Activated CD4-positive, alpha-beta T cell treated with anti-CD3 and anti-CD28 coated beads, Interleukin-2, amount 50 U/mL, for 48 hours (primary cell): ENCODE measurements around the gene ATP2A2.
A peak's percentile ranks its signal among the peaks of the same experiment; 100 is the strongest.
"Not testable (repeated sequence)": the region's sequence is repeated elsewhere in the genome, so short reads cannot be mapped to it uniquely, and the experiment has no call there.

Experiments
- DNase-seq, 2 experiments: peaks; one replicate each; pipeline ENCODE4 v3.0.0-alpha.2; 2020

ATP2A2 gene

DNA sequence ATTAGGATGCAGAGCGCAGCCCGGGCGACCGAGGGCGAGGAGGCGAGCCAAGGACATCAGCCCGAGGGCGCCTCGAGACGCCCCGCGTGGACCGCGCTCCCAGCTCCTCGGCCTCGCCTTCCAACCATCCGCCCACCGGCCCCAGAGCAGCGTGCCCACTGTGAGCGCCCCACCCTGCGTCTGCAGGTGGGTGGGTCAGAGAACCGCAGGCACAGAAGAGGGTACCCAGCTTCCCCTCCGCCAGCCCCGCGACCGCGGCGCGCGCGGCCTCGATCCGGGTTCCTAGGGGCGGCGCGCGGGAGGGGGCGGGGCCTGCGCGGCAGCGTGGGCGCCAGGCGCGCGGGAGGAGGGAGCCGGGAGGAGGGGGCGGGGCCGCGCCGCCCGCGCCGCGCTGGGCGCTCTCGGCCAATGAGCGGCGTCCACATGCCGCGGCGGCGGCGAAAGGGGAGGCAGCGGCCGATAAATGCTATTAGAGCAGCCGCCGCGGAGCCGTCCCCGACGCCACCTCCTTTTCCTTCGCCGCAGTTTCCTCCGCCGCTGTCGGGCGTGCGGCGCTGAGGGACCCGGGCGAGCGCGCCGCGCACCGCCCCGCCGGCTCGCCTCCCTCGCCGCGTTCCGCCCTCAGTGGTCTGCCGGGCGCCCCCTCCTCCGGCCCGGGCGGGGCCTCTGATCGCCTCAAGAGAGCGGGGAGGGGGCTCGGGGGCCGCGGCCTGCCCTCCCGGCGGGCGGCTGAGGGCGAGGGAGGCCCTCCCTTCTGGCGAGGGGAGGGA is at the start of gene ATP2A2:
TSS of gene ATP2A2 (plus strand) at position 469 of the 770 bp plus-strand sequence. CDS start 543 bp downstream, outside the sequence.
- peak; percentile 84 to 87 for DNase-seq

DNA sequence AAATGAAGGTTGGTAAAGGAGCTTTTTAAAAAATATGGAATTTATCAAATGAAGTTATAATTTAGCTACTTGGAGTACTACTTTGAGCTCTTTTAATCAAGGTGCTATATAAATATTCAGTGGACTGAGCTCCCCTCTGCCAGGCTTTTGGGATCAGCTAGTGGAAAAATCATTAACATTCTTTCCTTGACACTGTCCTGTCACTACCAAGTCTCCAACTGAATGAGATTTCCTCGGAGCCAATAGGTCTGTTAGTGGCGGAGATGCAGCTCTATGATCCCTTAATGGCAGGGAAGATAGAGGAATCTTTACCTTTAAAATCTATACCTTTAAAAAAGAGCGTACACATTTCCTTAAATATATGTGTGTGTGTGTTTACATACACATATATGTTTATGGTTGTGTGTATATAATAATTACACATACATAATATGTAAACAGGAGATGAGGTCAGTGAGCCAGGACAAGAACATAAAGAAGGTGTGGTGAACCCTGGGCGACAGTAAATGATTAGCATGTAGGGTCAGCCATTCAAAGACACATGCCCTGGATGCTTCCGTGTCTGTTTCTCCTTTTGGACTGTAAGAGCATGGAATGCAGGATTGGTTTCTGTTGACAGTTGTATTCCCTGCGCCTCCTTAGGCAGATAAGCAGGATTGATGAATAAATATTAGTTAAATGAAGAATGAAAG is 47.7 kb upstream of the ATP2A2 start:
- DNase-seq = no peak

DNA sequence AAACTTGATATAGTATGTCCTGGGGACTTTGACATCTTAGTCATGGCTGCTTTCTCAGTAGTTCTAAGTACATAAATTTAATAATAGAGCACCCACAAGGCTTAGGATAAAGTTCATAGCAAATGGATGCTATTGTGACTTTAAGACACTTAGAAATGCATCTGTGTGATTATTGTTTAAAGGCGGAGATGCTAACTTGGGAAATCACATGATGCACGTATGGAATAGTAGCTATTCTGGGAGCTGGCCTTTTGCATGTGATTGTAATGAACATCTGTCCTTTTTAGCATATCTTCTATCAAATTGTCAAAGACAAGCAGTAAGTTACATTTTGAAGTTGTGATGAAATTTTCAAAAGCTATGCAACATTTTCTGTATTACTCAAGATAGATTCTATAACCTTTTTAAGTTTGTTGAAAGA is 46.7 kb upstream of the ATP2A2 start:
- no peak for DNase-seq

DNA sequence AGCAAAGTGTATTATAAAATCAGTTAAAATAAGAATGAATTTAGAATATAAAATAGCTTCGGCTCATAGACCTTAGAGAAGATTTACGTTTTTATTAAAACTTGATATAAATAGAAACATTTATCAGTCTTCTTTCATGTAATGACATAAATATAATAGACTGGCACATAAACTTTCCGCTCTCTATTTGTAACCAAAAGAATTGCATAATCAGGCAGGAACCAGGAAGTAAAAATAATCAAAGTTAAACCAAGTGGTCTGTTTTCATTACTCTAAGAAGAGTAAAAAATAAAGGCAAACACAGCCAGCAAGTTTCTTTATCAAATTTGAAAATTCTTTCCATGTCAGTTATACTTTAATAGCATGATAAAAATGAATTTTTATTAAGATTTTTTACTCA is 46.3 kb upstream of the ATP2A2 start:
- no peak for DNase-seq

DNA sequence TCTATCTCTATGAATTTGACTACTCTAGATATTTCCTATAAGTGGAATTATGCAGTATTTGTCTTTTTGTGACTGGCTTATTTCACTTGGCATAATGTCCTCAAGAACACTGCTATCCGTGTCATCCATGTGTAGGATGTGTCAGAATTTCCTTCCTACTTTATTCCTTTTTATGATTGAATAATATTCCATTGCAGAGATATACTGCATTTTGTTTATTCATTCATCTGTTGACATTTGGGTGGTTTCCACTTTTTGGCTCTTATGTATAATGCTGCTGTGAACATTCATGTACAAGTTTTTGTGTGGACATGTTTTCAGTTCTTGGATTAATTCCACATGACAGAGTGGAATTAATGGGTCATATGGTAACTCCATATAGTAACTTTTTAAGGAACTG is 45.7 kb upstream of the ATP2A2 start:
- no peak for DNase-seq

DNA sequence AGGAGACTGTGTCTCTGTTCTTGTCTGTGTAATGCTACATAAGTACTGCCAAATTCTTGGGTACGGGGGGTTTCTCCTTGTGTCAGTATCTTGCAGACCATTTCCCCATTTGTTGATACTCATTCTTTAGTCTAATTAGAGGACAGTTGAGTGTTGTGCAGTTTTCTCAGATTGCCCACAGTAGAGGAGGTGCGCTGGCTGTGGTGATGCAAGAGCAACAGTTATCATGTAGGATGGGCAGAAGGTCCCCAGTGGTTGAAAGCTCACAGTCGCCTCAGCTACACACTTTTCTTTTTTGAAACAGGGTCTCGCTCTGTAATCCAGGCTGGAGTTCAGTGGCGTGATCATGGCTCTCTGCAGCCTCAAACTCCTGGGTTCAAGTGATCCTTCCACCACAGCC is 37.8 kb upstream of the ATP2A2 start:
- no peak for DNase-seq

DNA sequence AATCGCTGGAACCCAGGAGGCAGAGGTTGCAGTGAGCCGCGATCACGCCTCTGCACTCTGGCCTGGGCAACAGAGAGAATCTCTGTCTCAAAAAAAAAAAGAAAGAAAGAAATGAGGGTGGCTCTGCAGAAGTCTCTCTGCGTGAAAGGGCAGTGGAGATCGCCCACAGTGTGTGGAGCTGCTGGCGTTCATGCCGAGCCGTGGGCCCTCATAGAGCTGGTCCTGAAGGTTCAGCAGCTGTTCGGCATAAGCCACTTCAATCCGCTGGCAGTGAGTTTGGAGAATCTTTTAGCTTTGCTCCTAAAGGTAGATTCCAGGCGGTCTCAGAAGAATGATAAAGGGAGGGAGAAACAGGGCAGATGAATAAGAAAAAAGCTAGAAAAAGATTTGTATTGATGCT is 36.7 kb upstream of the ATP2A2 start:
- DNase-seq = no peak

DNA sequence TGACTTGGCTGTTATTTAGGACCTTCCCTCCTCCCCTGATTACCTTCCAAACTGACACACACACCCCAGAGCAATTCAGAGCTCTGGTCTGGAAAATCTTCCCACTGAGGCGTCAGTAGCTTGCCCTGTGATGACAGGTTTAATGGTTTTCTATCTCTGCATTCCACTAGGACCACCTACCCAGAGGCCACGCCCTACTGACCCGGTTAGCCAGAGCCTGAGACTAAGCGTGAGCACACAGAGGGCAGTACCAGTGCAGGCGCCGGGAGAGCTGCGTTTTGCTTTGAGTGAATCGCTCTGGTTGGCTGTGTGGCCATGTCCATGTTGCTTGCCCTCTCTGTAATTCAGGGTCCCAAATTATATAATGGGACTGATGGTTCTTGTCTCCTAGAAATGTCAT is 36.2 kb upstream of the ATP2A2 start:
- DNase-seq = no peak

DNA sequence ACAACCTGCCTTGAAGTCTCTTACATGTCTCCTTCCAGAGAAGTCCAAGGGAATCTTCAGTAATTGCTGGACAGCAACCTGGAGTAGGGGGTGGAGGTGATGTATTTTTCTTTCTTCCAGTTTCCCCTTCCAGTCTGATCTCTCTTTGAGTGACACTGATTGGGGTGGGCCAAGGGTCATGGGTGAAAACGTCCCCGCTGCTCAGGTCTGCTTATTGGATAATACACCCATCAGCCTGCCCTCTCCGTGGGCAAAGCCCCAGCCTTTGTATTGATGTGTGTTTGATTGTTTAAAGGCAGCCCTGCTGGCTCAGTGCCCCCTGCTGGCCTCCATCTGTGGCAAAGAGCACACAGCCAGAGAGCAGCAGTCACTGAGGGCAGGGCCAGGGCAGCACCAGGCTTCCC is 35.7 kb upstream of the ATP2A2 start:
- peak; percentile 49 to 59 for DNase-seq

DNA sequence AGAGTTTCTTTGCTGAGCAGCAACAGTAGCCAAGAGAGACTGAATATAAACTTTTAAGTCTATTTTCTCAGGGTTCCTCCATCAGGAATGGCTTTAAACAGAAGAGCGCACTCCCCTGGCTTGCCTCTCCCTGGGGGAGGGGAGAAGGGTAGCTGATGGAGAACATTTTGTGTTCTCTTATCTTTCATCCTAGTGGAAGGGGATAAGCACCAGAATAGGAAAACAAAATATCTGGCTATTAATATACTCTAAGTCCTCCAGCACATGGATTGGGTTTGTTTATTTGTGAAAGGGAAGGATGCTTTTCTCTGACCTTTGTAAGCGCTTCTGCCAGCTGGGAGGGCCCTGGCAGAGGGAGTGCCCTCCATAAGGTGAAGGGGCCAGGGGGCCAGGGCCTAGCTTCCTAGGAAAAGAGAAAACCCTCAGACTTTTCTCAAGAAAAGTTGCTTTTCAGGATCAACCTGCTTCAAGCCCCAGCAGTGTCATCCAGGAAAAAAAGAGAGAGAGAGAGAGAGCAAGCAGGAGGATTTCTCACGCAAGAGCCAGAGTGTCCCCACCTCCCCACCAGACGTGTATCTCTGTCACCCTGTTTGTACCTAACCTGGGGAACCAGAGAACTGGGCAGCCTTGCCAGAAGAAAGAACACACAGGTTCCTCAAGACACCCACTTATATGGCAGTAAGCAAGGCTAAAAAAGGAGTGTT is 34.3 kb upstream of the ATP2A2 start:
- no peak for DNase-seq

DNA sequence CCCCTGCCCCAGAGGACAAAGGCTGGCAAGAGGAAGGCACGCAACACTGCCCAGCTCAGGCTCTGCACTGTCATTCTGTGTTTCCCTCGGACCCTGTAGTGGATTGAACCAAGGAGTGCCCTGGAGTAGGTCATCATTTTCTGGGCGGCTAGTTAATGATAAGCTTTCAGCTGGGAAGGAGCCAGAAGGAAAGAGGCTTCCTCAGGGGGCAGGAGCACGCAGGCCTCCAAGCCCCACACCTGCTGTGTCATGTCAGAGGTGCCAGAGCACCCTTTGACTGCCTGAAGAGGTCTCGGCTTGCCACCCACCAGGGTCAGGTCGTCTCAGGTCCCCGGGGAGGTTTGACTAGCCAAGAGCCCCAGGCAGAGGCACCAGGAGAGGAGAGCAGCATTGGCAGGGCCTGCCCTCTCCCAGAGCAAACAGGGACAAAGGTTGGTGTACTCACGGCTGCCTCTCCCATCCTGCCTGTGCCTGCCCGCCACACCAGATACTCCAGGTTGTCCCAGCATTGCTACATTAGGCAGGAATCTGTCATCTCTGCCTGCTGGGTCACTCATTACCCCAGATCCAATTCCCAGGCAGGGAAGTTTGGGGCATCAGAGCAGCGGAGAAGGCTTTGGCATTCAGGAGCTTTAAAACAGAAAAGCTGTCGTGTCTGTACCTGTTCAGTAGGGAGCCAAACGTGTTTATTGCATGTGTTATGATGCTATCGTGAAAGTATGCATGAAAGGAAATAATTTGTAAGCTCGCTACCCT is 33.5 kb upstream of the ATP2A2 start:
- no peak for DNase-seq

DNA sequence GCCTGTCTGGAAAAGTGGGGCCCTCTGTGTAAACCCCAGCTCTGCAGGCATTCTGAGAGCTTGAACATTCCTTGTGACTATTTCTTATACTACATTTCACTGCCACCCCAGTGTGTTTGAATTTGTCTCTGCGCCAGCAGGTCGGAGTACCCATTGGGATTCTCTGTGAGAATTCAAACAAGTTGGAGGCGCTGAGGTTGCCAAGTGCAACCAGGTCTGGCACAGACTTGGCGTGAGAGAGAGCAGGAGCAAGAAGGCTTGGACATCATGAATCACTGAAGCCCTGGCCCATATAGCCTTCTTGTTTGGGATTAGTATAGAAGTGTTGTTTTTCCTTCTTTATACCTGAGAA is 33.0 kb upstream of the ATP2A2 start:
- DNase-seq = no peak

DNA sequence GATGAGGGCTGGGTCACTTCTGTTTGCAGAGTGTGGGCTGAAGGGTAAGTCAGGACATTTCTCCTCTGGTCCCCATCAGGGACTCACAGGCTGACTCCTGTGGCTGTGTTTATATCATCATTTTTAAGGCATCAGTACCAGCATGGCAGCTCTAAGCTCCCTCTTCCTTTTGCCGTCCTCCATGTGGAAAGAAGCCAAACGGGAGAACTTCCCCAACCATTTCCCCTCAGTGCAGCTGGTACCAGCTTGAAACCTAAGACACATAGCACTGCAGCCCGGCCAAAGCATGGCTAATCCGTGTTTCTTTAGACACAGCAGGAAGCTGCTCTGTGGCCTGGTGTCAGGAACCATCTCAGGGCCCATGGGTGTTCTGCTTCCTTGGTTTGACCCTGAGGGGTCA is 31.9 kb upstream of the ATP2A2 start:
- no peak for DNase-seq

DNA sequence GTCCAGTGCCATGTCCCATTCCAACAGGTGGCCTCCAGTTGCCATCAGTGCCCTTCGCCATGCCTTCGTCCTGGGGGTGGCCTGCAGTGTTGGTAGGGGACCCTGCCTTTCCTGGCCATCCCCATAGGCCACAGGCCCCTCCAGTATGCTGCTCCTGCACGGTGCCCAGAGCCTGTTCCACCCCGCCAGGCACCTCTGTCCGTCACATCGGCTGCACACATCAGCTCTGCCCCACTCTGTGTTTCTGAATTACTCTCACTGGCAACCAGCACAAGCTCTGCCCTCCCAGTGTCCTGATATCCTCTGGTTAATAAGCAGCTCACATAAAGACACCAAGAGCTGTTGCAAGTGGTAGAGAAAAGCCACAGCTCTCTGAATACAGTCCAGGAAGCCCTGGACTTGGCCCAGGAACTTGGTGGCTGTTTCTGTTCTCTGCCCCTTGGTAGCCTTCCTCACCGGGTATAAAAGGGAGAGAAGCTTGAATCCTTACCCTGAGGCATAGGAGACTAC is 31.3 kb upstream of the ATP2A2 start:
- no peak for DNase-seq

DNA sequence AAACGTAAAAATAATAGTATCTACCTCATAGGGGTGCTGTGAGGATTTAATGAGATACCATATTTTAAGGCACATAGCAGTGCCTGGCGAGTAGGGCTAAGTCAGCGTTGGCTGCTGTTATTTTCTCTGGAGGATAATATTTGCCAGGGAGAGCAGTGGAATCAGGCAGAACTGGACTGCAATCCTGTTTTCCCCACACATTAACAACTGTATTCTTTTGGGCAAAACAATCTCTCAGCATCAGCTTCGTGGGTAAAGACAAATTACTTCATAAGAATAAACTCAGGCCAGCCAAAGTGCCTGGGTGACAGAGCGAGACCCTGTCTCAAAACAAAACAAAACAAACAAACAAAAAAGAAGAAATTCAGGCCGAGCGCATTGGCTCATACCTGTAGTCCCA is 29.7 kb upstream of the ATP2A2 start:
- DNase-seq = no peak

DNA sequence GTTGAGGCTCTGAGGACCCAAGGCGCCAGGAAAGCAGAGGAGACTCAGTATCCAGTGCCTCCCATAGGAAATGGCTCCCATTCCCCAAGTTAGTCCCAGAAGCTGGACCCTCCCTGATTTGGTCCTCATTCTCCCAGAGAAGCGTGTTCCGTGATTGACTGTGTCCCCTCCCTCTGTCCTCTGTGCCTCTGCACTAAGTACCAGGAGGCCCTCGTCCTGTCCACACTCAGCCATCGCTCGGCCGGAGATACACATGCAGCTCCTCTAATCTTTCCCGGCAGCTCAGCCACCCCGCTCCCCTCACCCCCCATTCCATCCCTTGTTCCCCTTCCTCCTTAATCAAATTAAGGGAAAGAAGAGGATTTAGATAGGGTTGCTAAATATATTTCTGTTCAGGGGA is 28.3 kb upstream of the ATP2A2 start:
- no peak for DNase-seq

DNA sequence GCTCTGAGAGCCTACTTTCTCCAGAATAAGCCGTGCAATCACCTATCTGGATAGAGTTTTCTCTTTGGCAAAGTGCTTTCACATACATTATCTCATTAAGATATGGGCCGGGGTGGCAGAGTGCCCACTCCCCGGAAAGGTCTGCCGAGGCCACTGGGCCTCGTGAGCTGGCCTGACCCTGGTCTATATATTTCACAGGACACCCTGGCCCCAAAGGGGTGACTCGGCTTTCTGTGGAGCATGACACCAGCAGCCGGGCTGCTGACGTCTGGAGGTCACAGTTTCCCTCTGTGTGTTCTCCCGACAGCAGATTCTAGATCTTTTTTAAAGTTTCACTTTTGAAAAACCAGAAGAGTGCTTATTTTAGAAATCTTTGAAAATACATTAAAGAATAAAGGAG is 27.9 kb upstream of the ATP2A2 start:
- no peak for DNase-seq

DNA sequence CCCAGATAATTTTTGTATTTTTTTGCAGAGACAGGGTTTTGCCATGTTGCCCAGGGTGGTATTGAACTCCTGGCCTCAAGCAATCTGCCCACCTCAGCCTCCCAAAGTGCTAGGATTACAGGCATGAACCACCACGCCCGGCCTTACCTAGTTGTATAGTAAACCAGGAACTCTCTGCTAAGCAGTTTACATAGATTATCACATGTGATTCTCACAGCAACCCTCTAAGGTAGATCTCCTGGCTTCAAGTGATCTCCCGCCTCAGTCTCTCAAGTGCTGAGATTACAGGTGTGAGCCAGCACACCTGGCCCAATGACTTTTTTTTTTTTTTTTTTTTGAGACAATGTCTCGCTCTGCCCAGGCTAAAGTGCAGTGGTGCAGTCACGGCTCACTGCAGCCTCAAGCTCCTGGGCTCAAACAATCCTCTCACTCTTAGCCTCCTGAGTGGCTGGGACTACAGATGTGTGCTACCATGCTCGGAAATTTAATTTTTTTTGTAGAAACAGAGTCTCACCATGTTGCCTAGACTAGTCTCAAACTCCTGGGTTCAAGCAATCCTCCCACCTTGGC is 26.0 kb upstream of the ATP2A2 start:
- DNase-seq = no peak

DNA sequence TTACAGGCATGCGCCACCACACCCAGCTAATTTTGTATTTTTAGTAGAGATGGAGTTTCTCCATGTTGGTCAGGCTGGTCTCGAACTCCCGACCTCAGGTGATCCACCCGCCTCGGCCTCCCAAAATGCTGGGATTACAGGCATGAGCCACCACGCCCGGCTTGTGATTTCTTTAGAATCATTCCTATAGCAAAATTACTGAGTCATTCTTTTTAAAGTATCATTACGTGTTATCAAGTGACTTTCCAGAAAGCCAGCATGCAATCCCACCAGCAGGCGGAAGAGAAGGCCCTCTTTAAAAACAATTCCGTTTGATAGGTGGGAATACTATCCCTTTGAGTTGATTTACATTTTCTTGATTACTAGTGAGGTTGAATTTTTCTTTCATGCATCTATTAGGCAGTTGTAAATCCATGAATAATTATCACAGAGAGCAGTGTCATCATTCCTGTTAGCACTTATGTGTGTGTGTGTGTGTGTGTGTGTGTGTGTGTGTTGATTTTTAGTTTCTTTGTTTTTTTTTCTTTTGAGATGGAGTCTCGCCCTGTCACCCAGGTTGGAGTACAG is 25.1 kb upstream of the ATP2A2 start:
- not testable (repeated sequence) for DNase-seq

DNA sequence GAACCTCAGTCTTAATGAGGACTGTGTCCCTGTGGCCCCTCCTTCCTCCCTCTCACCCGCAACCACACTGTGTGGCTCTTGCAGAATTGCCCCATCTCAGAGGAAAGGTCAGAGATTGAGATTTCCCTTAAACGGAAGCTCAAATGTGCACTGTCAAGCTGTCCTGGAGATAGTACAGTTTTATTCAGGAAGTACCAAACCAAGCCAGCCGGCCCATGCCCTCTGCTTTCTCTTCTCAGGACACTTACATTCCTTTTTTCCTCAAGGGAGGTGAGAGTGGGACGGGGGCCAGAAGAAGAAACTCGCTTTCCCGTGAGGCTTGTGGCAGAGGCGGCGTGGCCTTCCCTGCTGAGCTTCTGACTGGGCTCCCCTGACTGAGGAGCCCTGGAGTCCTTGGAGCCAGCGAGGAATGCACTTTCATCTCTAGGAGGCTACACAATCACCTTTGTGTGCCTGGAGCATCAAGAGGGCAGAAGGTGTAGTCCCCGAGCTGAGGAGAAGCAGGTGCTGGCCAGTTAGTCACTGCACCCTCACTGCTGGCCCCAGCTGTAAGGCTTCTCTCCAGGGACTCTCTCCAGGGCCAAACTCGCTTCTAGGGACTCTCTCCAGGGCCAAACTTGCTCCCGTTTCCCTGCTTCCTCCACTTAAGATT is 24.1 kb upstream of the ATP2A2 start:
- DNase-seq = no peak

DNA sequence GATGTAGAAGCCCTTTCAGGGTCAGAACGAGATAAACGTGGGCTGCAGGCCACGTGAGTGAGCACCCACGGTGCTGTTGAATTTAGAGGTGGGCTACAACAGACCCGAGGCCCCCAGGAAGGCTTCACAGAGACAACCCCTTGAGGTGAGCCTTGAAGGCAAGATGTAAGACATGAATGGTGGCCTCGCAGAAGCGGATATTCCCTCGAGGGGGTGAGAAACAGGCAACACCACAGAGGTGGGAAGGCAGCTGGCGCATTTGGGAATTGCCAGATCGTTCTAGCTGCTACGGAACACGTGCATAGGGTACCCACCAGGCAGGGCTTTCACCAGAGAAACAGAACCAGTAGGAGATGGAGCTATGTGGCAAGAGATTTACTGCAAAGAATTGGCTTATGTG is 22.6 kb upstream of the ATP2A2 start:
- no peak for DNase-seq
